Esophagus squamous epithelium (tissue), 5 donors: ENCODE data around the gene GALNT2. TPM values are rescaled to one million over a fixed set of nuclear protein-coding genes. Genes with fewer than 3 reads are reported as not detected.

Experiments used
- DNase-seq: peaks from one replicate; lab custom pipeline; 2025; lab: John Stamatoyannopoulos, UW
- H3K27ac ChIP-seq, 4 donors: fragments of 200-600 bp; sonication (generic); one replicate each; pipeline ENCODE4 v1.5.1; 2016 to 2019; ENCODE audit warnings: mild to moderate bottlenecking in 1 of 4
- H3K27me3 ChIP-seq, 4 donors: fragments of 200-600 bp; sonication (generic); 1 replicate in 3 of 4; 2 replicates in 1 of 4; pipeline versions ENCODE4 v1.5.1 to v1.6.0; 2017 to 2021; ENCODE audit warnings: antibody characterized with exemption in 1 of 4
- H3K36me3 ChIP-seq, 3 donors: fragments of 200-600 bp; sonication (generic); one replicate each; pipeline ENCODE4 v1.5.1; 2016 to 2019
- H3K4me1 ChIP-seq, 3 donors: fragments of 200-600 bp; sonication (generic); one replicate each; pipeline ENCODE4 v1.5.1; 2017 to 2019
- H3K4me3 ChIP-seq, 4 donors: fragments of 200-600 bp; sonication (generic); 1 replicate in 3 of 4; 2 replicates in 1 of 4; pipeline ENCODE4 v1.5.1; 2016 to 2019; ENCODE audit warnings: mild to moderate bottlenecking in 2 of 4, moderate library complexity in 1 of 4
- H3K9me3 ChIP-seq, 3 donors: fragments of 200-600 bp; sonication (generic); one replicate each; pipeline ENCODE4 v1.5.1; 2016 to 2019
- POLR2A ChIP-seq, 4 donors: fragments of 450-650 bp; IDR thresholded peaks; one replicate each; pipeline ENCODE4 v1.6.1; 2017; ENCODE audit warnings: antibody characterized with exemption in 4 of 4, mild to moderate bottlenecking in 4 of 4, moderate library complexity in 3 of 4
- WGBS, 2 donors: methylation state at CpG; one replicate each; pipeline ENCODE4 v1.1.5; 2018; 5-methylcytosine and 5-hydroxymethylcytosine counted together
- intact Hi-C: fragments of 100-400 bp; cut with DNase I; formaldehyde crosslinking; loops from one replicate; pipeline ENCODE4 v1.15.0; 2022
- total RNA-seq, 4 donors: library from RNA; depleted of rRNA; stranded (reverse); fragments of >200 nt; gene quantifications; one replicate each; pipeline ENCODE4 v1.1.0, GENCODE V29; 2016
- TF ChIP-seq, protein P1 (sequence below), 6 experiments: fragments of 450-650 bp in 4 of 6; fragments of 200-600 bp in 2 of 6; sonication (generic) in 2 of 6; IDR thresholded peaks; one replicate each; pipeline ENCODE4 v1.5.1; 2016 to 2019; ENCODE audit warnings: antibody characterized with exemption in 6 of 6, mild to moderate bottlenecking in 4 of 6, moderate library complexity in 4 of 6
- donor health status: DM: yes; HTN: yes; CAD: no.

GALNT2 gene
- total RNA-seq, 4 donors from 2014 or later: 25.8 to 36.2 (median 31.0) TPM

DNA sequence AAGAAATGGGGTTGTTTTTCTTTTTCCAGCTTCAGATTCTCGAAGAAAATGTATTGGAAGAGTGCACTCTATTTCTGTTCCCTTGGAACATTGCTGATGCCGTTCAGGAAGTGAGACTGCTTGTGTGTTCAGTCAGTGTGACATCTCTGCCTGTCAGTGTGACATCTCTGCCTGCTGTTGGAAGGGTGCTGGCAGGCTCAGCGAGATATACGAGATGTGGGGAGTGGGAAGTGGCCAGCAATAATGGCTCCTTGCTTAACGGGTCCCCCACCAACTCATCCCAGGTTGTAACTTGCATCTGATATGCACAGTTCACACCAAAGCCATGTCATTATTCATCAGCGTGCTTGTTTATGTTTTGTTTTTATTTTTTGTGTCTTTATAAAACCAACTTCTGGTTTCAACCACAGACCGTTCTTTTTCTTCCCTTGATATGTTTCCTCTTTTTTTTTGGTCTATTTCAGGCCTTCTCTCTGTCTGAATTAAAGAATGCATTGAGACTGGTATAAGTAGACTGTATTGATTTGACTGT, 145.4 kb downstream of the GALNT2 start:
- H3K27ac ChIP-seq: peak overlapping the region in 3 of 4 donors; percentile 14 to 70 (median 53)
- intact Hi-C loops: no loop called here
- WGBS, 2 donors: 61 to 73% methylated on average over 7 of the region's 7 CpGs
- H3K4me1 ChIP-seq: peaks cover 0 to 63% (median 35%) of the 10 kb centered on the region in 3 donors
- no peaks in the 10 kb centered on the region for H3K27me3 ChIP-seq
- no peak overlapping the region for H3K4me3 ChIP-seq
- TF ChIP-seq POLR2A (IDR thresholded peaks at IDR 0.05): peak in 1 of 4 donors; percentile 24
- TF ChIP-seq, protein P1, sequence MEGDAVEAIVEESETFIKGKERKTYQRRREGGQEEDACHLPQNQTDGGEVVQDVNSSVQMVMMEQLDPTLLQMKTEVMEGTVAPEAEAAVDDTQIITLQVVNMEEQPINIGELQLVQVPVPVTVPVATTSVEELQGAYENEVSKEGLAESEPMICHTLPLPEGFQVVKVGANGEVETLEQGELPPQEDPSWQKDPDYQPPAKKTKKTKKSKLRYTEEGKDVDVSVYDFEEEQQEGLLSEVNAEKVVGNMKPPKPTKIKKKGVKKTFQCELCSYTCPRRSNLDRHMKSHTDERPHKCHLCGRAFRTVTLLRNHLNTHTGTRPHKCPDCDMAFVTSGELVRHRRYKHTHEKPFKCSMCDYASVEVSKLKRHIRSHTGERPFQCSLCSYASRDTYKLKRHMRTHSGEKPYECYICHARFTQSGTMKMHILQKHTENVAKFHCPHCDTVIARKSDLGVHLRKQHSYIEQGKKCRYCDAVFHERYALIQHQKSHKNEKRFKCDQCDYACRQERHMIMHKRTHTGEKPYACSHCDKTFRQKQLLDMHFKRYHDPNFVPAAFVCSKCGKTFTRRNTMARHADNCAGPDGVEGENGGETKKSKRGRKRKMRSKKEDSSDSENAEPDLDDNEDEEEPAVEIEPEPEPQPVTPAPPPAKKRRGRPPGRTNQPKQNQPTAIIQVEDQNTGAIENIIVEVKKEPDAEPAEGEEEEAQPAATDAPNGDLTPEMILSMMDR (IDR thresholded peaks at IDR 0.05): no peak
- no peaks in the 10 kb centered on the region for H3K36me3 ChIP-seq
- no peaks in the 10 kb centered on the region for H3K9me3 ChIP-seq
- no peak for DNase-seq

DNA sequence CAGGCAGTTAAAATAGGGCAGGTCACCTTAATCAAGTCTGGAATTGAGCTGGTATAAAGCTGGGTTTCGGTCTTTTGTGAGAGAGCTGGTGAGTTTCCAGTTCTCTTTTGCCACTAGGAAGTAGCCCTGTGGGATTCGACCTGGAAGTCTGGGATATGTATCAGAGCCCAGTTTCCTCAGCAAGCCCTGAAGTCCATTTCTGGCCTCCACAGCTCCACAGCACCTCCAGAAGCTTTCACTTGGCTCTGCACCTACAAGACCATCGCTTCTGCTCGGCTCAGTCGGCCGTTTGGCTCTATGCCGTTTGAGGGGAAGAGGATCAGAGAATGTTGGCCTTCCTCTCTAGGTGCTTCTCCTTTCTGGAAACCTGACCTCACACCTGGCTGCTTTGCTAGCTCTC, 148.0 kb downstream of the GALNT2 start:
- Histone ChIP-seq H3K9me3 (no peaks in the 10 kb centered on the region), H3K4me3 (no peak overlapping the region), H3K27me3 (no peaks in the 10 kb centered on the region), H3K27ac (peak overlapping the region in 3 of 4 donors; percentile 25 to 52 (median 28)), H3K36me3 (no peaks in the 10 kb centered on the region), H3K4me1 (peaks cover 0 to 55% (median 23%) of the 10 kb centered on the region in 3 donors)
- intact Hi-C loops: no loop called here
- 22 to 51% methylated on average over 6 to 7 of the region's 7 CpGs for WGBS, 2 donors
- no peak for DNase-seq
- TF ChIP-seq, protein P1 (IDR thresholded peaks at IDR 0.05): peak in 5 of 6 experiments; percentile 30 to 54 (median 47)
- TF ChIP-seq POLR2A (IDR thresholded peaks at IDR 0.05): no peak

DNA sequence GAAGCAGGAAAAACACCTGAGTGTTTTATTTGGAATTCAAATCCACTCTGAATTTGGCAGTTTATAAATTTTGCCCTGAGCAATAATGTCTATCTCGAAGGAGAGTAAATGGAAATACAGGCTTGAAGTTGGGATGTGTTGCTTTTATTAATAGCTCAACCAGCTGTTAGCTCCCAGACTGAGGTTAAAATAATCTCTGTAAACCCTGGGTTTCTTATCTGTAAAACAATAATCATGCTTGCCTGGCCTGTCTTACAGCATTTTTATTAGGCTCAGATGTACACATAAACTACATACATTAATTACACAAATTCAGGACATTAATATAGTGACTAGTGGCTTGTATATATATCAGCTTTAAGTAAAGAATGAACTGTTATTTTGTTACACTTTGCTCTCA, 148.5 kb downstream of the GALNT2 start:
- Histone ChIP-seq H3K4me3 (no peak overlapping the region), H3K36me3 (no peaks in the 10 kb centered on the region), H3K9me3 (no peaks in the 10 kb centered on the region), H3K27me3 (no peaks in the 10 kb centered on the region), H3K4me1 (peaks cover 0 to 50% (median 20%) of the 10 kb centered on the region in 3 donors), H3K27ac (peak overlapping the region in 2 of 4 donors; percentile 25 to 28)
- WGBS, 2 donors: 50 to 58% methylated on average over 1 of the region's 1 CpG
- no peak for DNase-seq
- TF ChIP-seq, protein P1 (IDR thresholded peaks at IDR 0.05): no peak
- intact Hi-C loops: no loop called here

DNA sequence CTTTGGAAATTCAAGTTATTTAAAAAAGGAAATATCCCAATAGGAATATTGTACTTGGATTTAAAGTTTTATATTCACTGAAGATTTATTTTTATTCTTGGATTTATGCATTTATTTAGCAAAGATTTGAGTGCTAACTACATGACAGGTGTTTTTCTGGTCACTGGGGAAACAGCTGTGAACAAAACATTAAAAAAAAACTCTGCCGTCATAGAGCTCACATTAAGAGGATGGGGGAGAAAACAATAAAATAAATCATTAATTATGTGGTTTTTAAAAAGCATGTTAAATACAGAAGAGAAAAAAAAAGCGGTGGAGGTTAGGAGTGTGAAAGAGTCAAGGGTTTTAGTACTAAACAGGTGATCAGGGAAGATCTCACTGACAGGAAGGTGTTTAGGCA, 149.9 kb downstream of the GALNT2 start:
- intact Hi-C loops: no loop called here

DNA sequence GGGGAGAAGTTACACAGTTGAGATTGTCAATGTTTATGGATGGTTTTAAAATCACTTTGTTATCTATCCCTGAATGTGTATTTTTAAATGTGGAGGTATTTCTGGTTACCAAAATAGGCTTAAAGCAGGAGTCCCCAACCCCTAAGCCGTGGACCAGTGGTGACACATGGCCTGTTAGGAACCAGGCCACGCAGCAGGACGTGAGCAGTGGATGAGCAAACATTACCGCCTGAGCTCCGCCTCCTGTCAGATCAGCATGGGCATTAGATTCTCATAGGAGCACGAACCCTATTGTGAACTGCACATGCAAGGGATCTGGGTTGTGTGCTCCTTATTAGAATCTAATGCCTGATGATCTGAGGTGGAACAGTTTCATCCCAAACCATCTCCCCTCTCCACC, 151.6 kb downstream of the GALNT2 start:
- peaks cover 0 to 27% (median 15%) of the 10 kb centered on the region in 3 donors for H3K4me1 ChIP-seq
- no peak for DNase-seq
- no peaks in the 10 kb centered on the region for H3K9me3 ChIP-seq
- no peaks in the 10 kb centered on the region for H3K27me3 ChIP-seq
- 83 to 87% methylated on average over 3 to 6 of the region's 6 CpGs for WGBS, 2 donors
- H3K4me3 ChIP-seq: no peak overlapping the region
- no peak overlapping the region for H3K27ac ChIP-seq
- H3K36me3 ChIP-seq: no peaks in the 10 kb centered on the region
- intact Hi-C loops: no loop called here
- TF ChIP-seq POLR2A (IDR thresholded peaks at IDR 0.05): no peak
- TF ChIP-seq, protein P1 (IDR thresholded peaks at IDR 0.05): no peak

More for the DNA sequence above, 149.9 kb downstream of the GALNT2 start:
- H3K9me3 ChIP-seq: no peaks in the 10 kb centered on the region
- no peak for DNase-seq
- no peaks in the 10 kb centered on the region for H3K27me3 ChIP-seq
- no peaks in the 10 kb centered on the region for H3K36me3 ChIP-seq
- H3K4me1 ChIP-seq: peaks cover 0 to 36% (median 17%) of the 10 kb centered on the region in 3 donors
- 88 to 92% methylated on average over 2 of the region's 2 CpGs for WGBS, 2 donors
- no peak overlapping the region for H3K27ac ChIP-seq
- TF ChIP-seq, protein P1 (IDR thresholded peaks at IDR 0.05): no peak
- TF ChIP-seq POLR2A (IDR thresholded peaks at IDR 0.05): no peak
- no peak overlapping the region for H3K4me3 ChIP-seq
